HL-60 (cell line): Measurements from ENCODE around the gene DNAH10.

ENCODE experiments used
- DNase-seq, 2 experiments: peaks; one replicate each; pipeline ENCODE4 v3.0.0-alpha.2; 2010 to 2020; ENCODE audit warnings: low read depth in 1 of 2, low spot score in 1 of 2
- H3K27ac ChIP-seq: fragments of 250-450 bp; sonication (Bioruptor Pico); replicated peaks from 2 replicates; pipeline ENCODE4 v1.5.1; 2020; ENCODE audit warnings: mild to moderate bottlenecking, moderate library complexity
- H3K27me3 ChIP-seq: fragments of 250-450 bp; sonication (Bioruptor Pico); 2 replicates; pipeline ENCODE4 v1.5.1; 2021; ENCODE audit warnings: mild to moderate bottlenecking, moderate library complexity; ENCODE audit not compliant: insufficient read depth, poor library complexity, severe bottlenecking
- H3K4me3 ChIP-seq: replicated peaks from 2 replicates; pipeline ENCODE4 v1.5.1; 2011; ENCODE audit warnings: mild to moderate bottlenecking, control low read depth, low read length; ENCODE audit not compliant: insufficient read depth
- GABPA ChIP-seq: IDR thresholded peaks from 2 replicates; pipeline ENCODE4 v1.6.1; 2012; ENCODE audit warnings: low read depth
- POLR2AphosphoS5 ChIP-seq: IDR thresholded peaks from 2 replicates; pipeline ENCODE4 v1.6.1; 2012; ENCODE audit warnings: low read depth
- SPI1 ChIP-seq: IDR thresholded peaks from 2 replicates; pipeline ENCODE4 v1.6.1; 2012; ENCODE audit warnings: low read depth, mild to moderate bottlenecking, borderline replicate concordance
- TF ChIP-seq, protein P1 (sequence below): IDR thresholded peaks from 2 replicates; pipeline ENCODE4 v1.6.1; 2012; ENCODE audit warnings: low read depth; ENCODE audit not compliant: insufficient replicate concordance
- TF ChIP-seq, protein P2 (sequence below): IDR thresholded peaks from one replicate; pipeline ENCODE4 v1.5.1; 2011; ENCODE audit warnings: low read length, control low read depth, inconsistent platforms; ENCODE audit not compliant: insufficient read depth

Gene DNAH10

GRCh38 chr12:123958462-123958861 lies 196.4 kb downstream of the DNAH10 start:
- DNase-seq = no peak
- no peak overlapping the region for H3K4me3 ChIP-seq
- TF ChIP-seq GABPA = no peak
- TF ChIP-seq SPI1 = no peak
- TF ChIP-seq, protein P1, sequence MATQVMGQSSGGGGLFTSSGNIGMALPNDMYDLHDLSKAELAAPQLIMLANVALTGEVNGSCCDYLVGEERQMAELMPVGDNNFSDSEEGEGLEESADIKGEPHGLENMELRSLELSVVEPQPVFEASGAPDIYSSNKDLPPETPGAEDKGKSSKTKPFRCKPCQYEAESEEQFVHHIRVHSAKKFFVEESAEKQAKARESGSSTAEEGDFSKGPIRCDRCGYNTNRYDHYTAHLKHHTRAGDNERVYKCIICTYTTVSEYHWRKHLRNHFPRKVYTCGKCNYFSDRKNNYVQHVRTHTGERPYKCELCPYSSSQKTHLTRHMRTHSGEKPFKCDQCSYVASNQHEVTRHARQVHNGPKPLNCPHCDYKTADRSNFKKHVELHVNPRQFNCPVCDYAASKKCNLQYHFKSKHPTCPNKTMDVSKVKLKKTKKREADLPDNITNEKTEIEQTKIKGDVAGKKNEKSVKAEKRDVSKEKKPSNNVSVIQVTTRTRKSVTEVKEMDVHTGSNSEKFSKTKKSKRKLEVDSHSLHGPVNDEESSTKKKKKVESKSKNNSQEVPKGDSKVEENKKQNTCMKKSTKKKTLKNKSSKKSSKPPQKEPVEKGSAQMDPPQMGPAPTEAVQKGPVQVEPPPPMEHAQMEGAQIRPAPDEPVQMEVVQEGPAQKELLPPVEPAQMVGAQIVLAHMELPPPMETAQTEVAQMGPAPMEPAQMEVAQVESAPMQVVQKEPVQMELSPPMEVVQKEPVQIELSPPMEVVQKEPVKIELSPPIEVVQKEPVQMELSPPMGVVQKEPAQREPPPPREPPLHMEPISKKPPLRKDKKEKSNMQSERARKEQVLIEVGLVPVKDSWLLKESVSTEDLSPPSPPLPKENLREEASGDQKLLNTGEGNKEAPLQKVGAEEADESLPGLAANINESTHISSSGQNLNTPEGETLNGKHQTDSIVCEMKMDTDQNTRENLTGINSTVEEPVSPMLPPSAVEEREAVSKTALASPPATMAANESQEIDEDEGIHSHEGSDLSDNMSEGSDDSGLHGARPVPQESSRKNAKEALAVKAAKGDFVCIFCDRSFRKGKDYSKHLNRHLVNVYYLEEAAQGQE = no peak
- TF ChIP-seq POLR2AphosphoS5 = no peak
- TF ChIP-seq, protein P2, sequence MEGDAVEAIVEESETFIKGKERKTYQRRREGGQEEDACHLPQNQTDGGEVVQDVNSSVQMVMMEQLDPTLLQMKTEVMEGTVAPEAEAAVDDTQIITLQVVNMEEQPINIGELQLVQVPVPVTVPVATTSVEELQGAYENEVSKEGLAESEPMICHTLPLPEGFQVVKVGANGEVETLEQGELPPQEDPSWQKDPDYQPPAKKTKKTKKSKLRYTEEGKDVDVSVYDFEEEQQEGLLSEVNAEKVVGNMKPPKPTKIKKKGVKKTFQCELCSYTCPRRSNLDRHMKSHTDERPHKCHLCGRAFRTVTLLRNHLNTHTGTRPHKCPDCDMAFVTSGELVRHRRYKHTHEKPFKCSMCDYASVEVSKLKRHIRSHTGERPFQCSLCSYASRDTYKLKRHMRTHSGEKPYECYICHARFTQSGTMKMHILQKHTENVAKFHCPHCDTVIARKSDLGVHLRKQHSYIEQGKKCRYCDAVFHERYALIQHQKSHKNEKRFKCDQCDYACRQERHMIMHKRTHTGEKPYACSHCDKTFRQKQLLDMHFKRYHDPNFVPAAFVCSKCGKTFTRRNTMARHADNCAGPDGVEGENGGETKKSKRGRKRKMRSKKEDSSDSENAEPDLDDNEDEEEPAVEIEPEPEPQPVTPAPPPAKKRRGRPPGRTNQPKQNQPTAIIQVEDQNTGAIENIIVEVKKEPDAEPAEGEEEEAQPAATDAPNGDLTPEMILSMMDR = no peak
- no peak overlapping the region for H3K27ac ChIP-seq
- H3K27me3 ChIP-seq = no peaks in the 10 kb centered on the region

- Histone ChIP-seq H3K4me3 (no peak overlapping the region), H3K27ac (no peak overlapping the region), H3K27me3 (no peaks in the 10 kb centered on the region)
- TF ChIP-seq, protein P2 = no peak
- no peak for TF ChIP-seq POLR2AphosphoS5
- TF ChIP-seq, protein P1 = no peak
- no peak for TF ChIP-seq GABPA
- TF ChIP-seq SPI1 = no peak
- no peak for DNase-seq
These were observed 196.8 kb downstream of the DNAH10 start for GRCh38 chr12:123958876-123959275.

GRCh38 chr12:123960029-123960735 lies 198.1 kb downstream of the DNAH10 start:
- TF ChIP-seq, protein P1 = no peak
- TF ChIP-seq GABPA (no peak), POLR2AphosphoS5 (no peak), SPI1 (no peak)
- TF ChIP-seq, protein P2 = no peak
- H3K27ac ChIP-seq = no peak overlapping the region
- DNase-seq = no peak

More at GRCh38 chr12:123960029-123960735, 198.1 kb downstream of the DNAH10 start:
- Histone ChIP-seq H3K4me3 (no peak overlapping the region), H3K27me3 (no peaks in the 10 kb centered on the region)
